Epidermal melanocyte (primary cell): ENCODE data around the gene PAM16.

Experiments
- DNase-seq: peaks from one replicate; pipeline ENCODE4 v3.0.0; 2011; ENCODE audit warnings: low spot score; ENCODE audit not compliant: insufficient read length

PAM16 gene

GRCh38 chr16:4306470-4307214 is 44.5 kb downstream of the PAM16 start:
- DNase-seq = no peak

- DNase-seq = no peak
Measured at GRCh38 chr16:4303973-4304372, 47.1 kb downstream of the PAM16 start.

- no peak for DNase-seq
Measured at GRCh38 chr16:4301968-4302367, 49.2 kb downstream of the PAM16 start.

- no peak for DNase-seq
Measured at GRCh38 chr16:4301177-4301576, 49.9 kb downstream of the PAM16 start.

- peak; percentile 69 for DNase-seq
Measured at GRCh38 chr16:4298761-4299522, 52.2 kb downstream of the PAM16 start.

GRCh38 chr16:4297480-4297879 is 53.6 kb downstream of the PAM16 start:
- DNase-seq = no peak

GRCh38 chr16:4295581-4295980 is 55.5 kb downstream of the PAM16 start:
- DNase-seq = no peak

- DNase-seq = no peak
Measured at GRCh38 chr16:4293822-4294457, 57.2 kb downstream of the PAM16 start.

- no peak for DNase-seq
Measured at GRCh38 chr16:4293181-4293716, 57.9 kb downstream of the PAM16 start.

- no peak for DNase-seq
Measured at GRCh38 chr16:4291699-4292098, 59.4 kb downstream of the PAM16 start.
